Measurements from ENCODE around the gene LCORL.

DNA sequence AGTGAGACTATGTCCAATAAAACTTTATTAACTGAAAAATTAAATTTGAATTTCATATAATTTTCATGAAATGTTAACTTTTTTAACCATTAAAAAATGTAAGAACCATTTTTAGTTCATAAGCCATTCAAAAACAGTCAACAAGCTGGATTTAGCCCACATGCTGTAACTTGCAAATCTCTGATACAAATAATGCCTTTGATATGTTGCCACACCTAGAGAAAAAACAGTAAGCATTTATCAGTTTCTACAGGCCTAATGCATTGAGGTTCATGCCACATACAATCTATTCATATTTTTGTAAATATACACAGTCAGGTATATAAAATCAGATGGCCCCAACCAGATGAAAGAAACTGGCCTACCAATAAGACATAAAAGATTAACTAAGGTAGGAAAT, 52.8 kb downstream of the LCORL start:
- no peak for TF ChIP-seq EGR1 (IDR thresholded peaks at IDR 0.05; ENCODE audit: low read depth)
- no peak for TF ChIP-seq ZNF274 (IDR thresholded peaks at IDR 0.05; ENCODE audit: low read depth, low read length)
- TF ChIP-seq CTCF (IDR thresholded peaks at IDR 0.05 in 2 of 3, conservative IDR thresholded peaks at IDR 0.05 in 1 of 3; ENCODE audit: borderline replicate concordance in 1 of 3, insufficient read depth in 1 of 3, low read depth in 2 of 3, low read length in 2 of 3): no peak
- TF ChIP-seq EZH2phosphoT487 (IDR thresholded peaks at IDR 0.05; ENCODE audit: borderline replicate concordance): no peak
- TF ChIP-seq SIN3A (IDR thresholded peaks at IDR 0.05; ENCODE audit: low read depth): no peak
- no peak for TF ChIP-seq POLR2A (IDR thresholded peaks at IDR 0.05; ENCODE audit: borderline replicate concordance, extremely low read depth, insufficient read depth, insufficient read length)

Measured in HCT116 (cell line).